Measurements from ENCODE around the gene HDAC4.

- TF ChIP-seq CTCF (IDR thresholded peaks at IDR 0.05; ENCODE audit: control extremely low read depth in 1 of 3, insufficient read depth in 1 of 3, low read depth in 1 of 3, low read length in 3 of 3) (no peak), TAF1 (IDR thresholded peaks at IDR 0.05; ENCODE audit: low read depth, low read length) (no peak), USF2 (IDR thresholded peaks at IDR 0.05; ENCODE audit: low read length) (no peak), POLR2A (IDR thresholded peaks at IDR 0.05; ENCODE audit: control extremely low read depth in 1 of 2, low read depth in 2 of 2, low read length in 2 of 2) (no peak), POLR2AphosphoS5 (IDR thresholded peaks at IDR 0.05; ENCODE audit: low read depth, low read length) (no peak), MAFK (IDR thresholded peaks at IDR 0.05; ENCODE audit: low read depth, low read length) (no peak), GTF2F1 (IDR thresholded peaks at IDR 0.05; ENCODE audit: borderline replicate concordance, low read depth, low read length) (no peak), EP300 (IDR thresholded peaks at IDR 0.05; ENCODE audit: borderline replicate concordance in 1 of 2, low read depth in 2 of 2, low read length in 2 of 2) (no peak)
These were observed 173.0 kb downstream of the HDAC4 start for GRCh38 chr2:239227661-239228371.

All from H1 (cell line).